ENCODE measurements around the gene GABRG3.

- TF ChIP-seq ZNF660 (tag by site-specific recombination; IDR thresholded peaks at IDR 0.05) (no peak), ZNF549 (tag by site-specific recombination; IDR thresholded peaks at IDR 0.05) (no peak)
- TF ChIP-seq, protein P1, sequence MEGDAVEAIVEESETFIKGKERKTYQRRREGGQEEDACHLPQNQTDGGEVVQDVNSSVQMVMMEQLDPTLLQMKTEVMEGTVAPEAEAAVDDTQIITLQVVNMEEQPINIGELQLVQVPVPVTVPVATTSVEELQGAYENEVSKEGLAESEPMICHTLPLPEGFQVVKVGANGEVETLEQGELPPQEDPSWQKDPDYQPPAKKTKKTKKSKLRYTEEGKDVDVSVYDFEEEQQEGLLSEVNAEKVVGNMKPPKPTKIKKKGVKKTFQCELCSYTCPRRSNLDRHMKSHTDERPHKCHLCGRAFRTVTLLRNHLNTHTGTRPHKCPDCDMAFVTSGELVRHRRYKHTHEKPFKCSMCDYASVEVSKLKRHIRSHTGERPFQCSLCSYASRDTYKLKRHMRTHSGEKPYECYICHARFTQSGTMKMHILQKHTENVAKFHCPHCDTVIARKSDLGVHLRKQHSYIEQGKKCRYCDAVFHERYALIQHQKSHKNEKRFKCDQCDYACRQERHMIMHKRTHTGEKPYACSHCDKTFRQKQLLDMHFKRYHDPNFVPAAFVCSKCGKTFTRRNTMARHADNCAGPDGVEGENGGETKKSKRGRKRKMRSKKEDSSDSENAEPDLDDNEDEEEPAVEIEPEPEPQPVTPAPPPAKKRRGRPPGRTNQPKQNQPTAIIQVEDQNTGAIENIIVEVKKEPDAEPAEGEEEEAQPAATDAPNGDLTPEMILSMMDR (tag by site-specific recombination; IDR thresholded peaks at IDR 0.05): no peak
These were observed 510.8 kb downstream of the GABRG3 start for GRCh38 chr15:27481768-27482167.
